ENCODE data around the gene CACNA1D.

DNA sequence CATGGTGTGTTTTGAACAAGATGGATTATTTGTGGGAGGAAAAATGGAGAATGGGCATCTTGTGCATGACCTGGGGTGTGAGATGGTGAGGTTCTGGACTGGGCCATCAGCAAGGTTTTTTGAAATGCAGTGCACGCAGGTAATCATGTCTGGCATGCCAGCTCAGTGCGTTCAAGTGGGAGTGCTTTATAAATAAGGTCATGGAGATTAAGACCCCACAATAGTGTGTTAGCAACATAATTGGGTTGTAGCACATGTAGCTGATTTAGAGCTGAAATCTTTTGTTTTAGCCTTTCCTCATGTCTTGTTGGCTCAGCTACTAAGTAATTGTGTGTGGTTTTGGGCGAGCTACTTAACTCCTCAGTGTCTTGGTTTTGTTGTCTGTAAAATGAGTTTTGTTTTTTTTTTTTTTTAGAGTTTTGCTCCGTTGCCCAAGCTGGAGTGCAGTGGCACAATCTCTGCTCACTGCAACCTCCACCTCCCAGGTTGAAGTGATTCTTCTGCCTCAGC is 3.9 kb upstream of the CACNA1D start:
- TF ChIP-seq, protein P1, sequence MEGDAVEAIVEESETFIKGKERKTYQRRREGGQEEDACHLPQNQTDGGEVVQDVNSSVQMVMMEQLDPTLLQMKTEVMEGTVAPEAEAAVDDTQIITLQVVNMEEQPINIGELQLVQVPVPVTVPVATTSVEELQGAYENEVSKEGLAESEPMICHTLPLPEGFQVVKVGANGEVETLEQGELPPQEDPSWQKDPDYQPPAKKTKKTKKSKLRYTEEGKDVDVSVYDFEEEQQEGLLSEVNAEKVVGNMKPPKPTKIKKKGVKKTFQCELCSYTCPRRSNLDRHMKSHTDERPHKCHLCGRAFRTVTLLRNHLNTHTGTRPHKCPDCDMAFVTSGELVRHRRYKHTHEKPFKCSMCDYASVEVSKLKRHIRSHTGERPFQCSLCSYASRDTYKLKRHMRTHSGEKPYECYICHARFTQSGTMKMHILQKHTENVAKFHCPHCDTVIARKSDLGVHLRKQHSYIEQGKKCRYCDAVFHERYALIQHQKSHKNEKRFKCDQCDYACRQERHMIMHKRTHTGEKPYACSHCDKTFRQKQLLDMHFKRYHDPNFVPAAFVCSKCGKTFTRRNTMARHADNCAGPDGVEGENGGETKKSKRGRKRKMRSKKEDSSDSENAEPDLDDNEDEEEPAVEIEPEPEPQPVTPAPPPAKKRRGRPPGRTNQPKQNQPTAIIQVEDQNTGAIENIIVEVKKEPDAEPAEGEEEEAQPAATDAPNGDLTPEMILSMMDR (IDR thresholded peaks at IDR 0.05) = no peak
- TF ChIP-seq POLR2A (IDR thresholded peaks at IDR 0.05) = no peak
